HepG2 (cell line): ENCODE results near the gene IWS1. TPM values are rescaled to one million over a fixed set of nuclear protein-coding genes. Genes with fewer than 3 reads are reported as not detected.

ENCODE experiments used
- ATAC-seq: fragments of 200-7000 bp; cut with Tn5 transposase; 3 replicates; pipeline ENCODE4 v1.9.1; 2020; ENCODE audit warnings: mild to moderate bottlenecking, moderate library complexity
- BruUV-seq: library from RNA; stranded (reverse); fragments of 400-500 nt; replicated peaks from 2 replicates; lab custom pipeline; 2021; lab: Mats Ljungman, UMichigan
- CTCF ChIA-PET: fragments of 300-600 bp; formaldehyde crosslinking; extraction: SDS; loops from one replicate; lab custom pipeline; 2021; ENCODE audit warnings: low total read pairs, inconsistent platforms, low intra/inter-chr PET ratio; lab: Yijun Ruan, JAX
- POLR2A ChIA-PET: fragments of 350-600 bp; sonication (Branson Sonifier 250); formaldehyde crosslinking; loops from one replicate; lab custom pipeline; 2020; ENCODE audit warnings: antibody characterized with exemption, inconsistent platforms; lab: Yijun Ruan, JAX
- DNase-seq: peaks from one replicate; pipeline ENCODE4 v3.0.0-alpha.2; 2015; ENCODE audit warnings: low spot score
- FAIRE-seq: peaks from 3 replicates; lab custom pipeline; 2011; peaks lifted over from hg19 to GRCh38; lab: Jason Lieb, UNC
- H2AFZ ChIP-seq: one replicate; pipeline ENCODE4 v1.6.1; 2011; ENCODE audit warnings: low read length, inconsistent platforms
- H3K27ac ChIP-seq: fragments of 300-600 bp; 3 replicates; pipeline ENCODE4 v1.8.0; 2011; ENCODE audit warnings: mixed run types, mild to moderate bottlenecking, mixed read lengths, low read length, inconsistent platforms; ENCODE audit not compliant: insufficient read depth; ENCODE audit errors: extremely low read length
- H3K27me3 ChIP-seq, 2 experiments: fragments of 200-600 bp in 1 of 2; 2 replicates in 1 of 2; 3 replicates in 1 of 2; pipeline versions ENCODE4 v1.6.0 to v1.8.0; 2011; ENCODE audit warnings: low read length in 2 of 2, mild to moderate bottlenecking in 2 of 2, moderate library complexity in 2 of 2, inconsistent platforms in 1 of 2; ENCODE audit not compliant: insufficient read depth in 2 of 2, control insufficient read depth in 1 of 2
- H3K36me3 ChIP-seq, 2 experiments: fragments of 200-600 bp in 1 of 2; replicated peaks in 1 of 2; 2 replicates in 1 of 2; 3 replicates in 1 of 2; pipeline versions ENCODE4 v1.5.1 to v1.8.0; 2011; ENCODE audit warnings: low read length in 2 of 2, inconsistent platforms in 1 of 2; ENCODE audit not compliant: insufficient read depth in 2 of 2, control insufficient read depth in 1 of 2
- H3K4me1 ChIP-seq: 2 replicates; pipeline ENCODE4 v1.5.1; 2012; ENCODE audit warnings: low read length, inconsistent platforms; ENCODE audit not compliant: insufficient read depth
- H3K4me2 ChIP-seq: 2 replicates; pipeline ENCODE4 v1.6.0; 2011; ENCODE audit warnings: low read depth, low read length, inconsistent platforms
- H3K4me3 ChIP-seq, 3 experiments: fragments of 200-600 bp in 1 of 3; sonication (generic), shearing (Covaris generic) in 1 of 3; replicated peaks in 1 of 3; 2 replicates each; pipeline ENCODE4 v1.5.1; 2011 to 2016; ENCODE audit warnings: low read length in 3 of 3, inconsistent platforms in 2 of 3, low read depth in 2 of 3, mild to moderate bottlenecking in 2 of 3, control low read depth in 1 of 3, mixed read lengths in 1 of 3; ENCODE audit not compliant: insufficient read depth in 1 of 3
- H3K79me2 ChIP-seq: one replicate; pipeline ENCODE4 v1.6.1; 2011; ENCODE audit warnings: low read length, inconsistent platforms; ENCODE audit not compliant: insufficient read depth
- H3K9ac ChIP-seq: 2 replicates; pipeline ENCODE4 v1.6.0; 2011; ENCODE audit warnings: mild to moderate bottlenecking, low read depth, low read length, inconsistent platforms; ENCODE audit not compliant: insufficient read depth
- H3K9me3 ChIP-seq: 2 replicates; pipeline ENCODE4 v1.5.1; 2012; ENCODE audit warnings: mild to moderate bottlenecking, low read length
- H4K20me1 ChIP-seq: 2 replicates; pipeline ENCODE4 v1.6.0; 2011; ENCODE audit warnings: inconsistent platforms, mild to moderate bottlenecking, low read length, moderate library complexity; ENCODE audit not compliant: insufficient read depth
- AKNA ChIP-seq: sonication (generic); formaldehyde crosslinking; IDR thresholded peaks from 2 replicates; pipeline ENCODE4 v1.4.0; 2020; ENCODE audit warnings: missing genetic modification reagents, borderline replicate concordance
- ARHGAP35 ChIP-seq: sonication (generic); formaldehyde crosslinking; IDR thresholded peaks from 2 replicates; pipeline ENCODE4 v1.9.0; 2022; ENCODE audit warnings: mild to moderate bottlenecking, inconsistent platforms, moderate library complexity, missing genetic modification reagents, borderline replicate concordance
- KDM6A ChIP-seq: IDR thresholded peaks from 2 replicates; pipeline ENCODE4 v1.6.1; 2016; ENCODE audit warnings: low read depth
- MAFG ChIP-seq: sonication (generic); formaldehyde crosslinking; IDR thresholded peaks from 2 replicates; pipeline ENCODE4 v1.5.1; 2020; ENCODE audit warnings: mild to moderate bottlenecking, missing genetic modification reagents
- NFRKB ChIP-seq: fragments of 450-650 bp; IDR thresholded peaks from 2 replicates; pipeline ENCODE4 v1.6.1; 2017
- THYN1 ChIP-seq: sonication (generic); formaldehyde crosslinking; IDR thresholded peaks from 2 replicates; pipeline ENCODE4 v1.8.1; 2023; ENCODE audit warnings: low read depth, mild to moderate bottlenecking, moderate library complexity, missing genetic modification reagents, borderline replicate concordance
- ZNF414 ChIP-seq: sonication (generic); formaldehyde crosslinking; IDR thresholded peaks from 2 replicates; pipeline ENCODE4 v1.5.0; 2020; ENCODE audit warnings: missing genetic modification reagents
- ZNF724P ChIP-seq: sonication (generic); formaldehyde crosslinking; IDR thresholded peaks from 2 replicates; pipeline ENCODE4 v1.8.0; 2022; ENCODE audit warnings: missing genetic modification reagents, borderline replicate concordance
- ZNF879 ChIP-seq: sonication (generic); formaldehyde crosslinking; IDR thresholded peaks from 2 replicates; pipeline ENCODE4 v1.8.1; 2023; ENCODE audit warnings: missing genetic modification reagents
- ZSCAN21 ChIP-seq: sonication (generic); formaldehyde crosslinking; IDR thresholded peaks from 2 replicates; pipeline ENCODE4 v1.8.0; 2022; ENCODE audit warnings: mild to moderate bottlenecking, missing genetic modification reagents, moderate library complexity, borderline replicate concordance
- whole genome bisulfite sequencing: methylation state at CpG from one replicate; pipeline ENCODE4 v1.1.6; 2017; ENCODE audit warnings: low lambda C conversion rate; 5-methylcytosine and 5-hydroxymethylcytosine counted together
- in situ Hi-C: cut with HindIII; loops from 2 replicates; pipeline ENCODE4 v1.10.0; 2017; ENCODE audit warnings: low pct_unique_long_range_greater_than_20kb; ENCODE audit not compliant: extremely low pct_ligation_motif_present
- intact Hi-C: fragments of 100-400 bp; cut with micrococcal nuclease; formaldehyde crosslinking; loops from one replicate; pipeline ENCODE4 v1.10.0; 2022; ENCODE audit not compliant: unreplicated experiment
- polyA plus RNA-seq, 8 experiments: library from polyadenylated mRNA; depleted of rRNA in 3 of 8; stranded (reverse) in 7 of 8; unstranded in 1 of 8; fragments of >200 nt; fragmentation: Illumina TruSeq in 4 of 8; extraction: Trizol in 4 of 8; gene quantifications; 2 replicates each; pipeline versions ENCODE4 v1.2.1 to v1.2.3, GENCODE V29; 2011 to 2016; ENCODE audit warnings: low read depth in 4 of 8, missing spikeins in 1 of 8, mixed read lengths in 1 of 8; ENCODE audit not compliant: insufficient read depth in 1 of 8
- total RNA-seq, 5 experiments: library from RNA; depleted of rRNA; stranded (reverse); fragments of >200 nt; fragmentation: Illumina TruSeq; extraction: Trizol; gene quantifications; 2 replicates each; pipeline ENCODE4 v1.2.3, GENCODE V29; 2016; ENCODE audit warnings: low read depth in 1 of 5
- TF ChIP-seq, protein P1 (sequence below): sonication (generic); formaldehyde crosslinking; IDR thresholded peaks from 2 replicates; pipeline ENCODE4 v1.5.0; 2020; ENCODE audit warnings: mild to moderate bottlenecking, missing genetic modification reagents

IWS1 gene
- total and polyA plus RNA-seq, 2 of the 13 experiments (the other 11 are each of a cell fraction or from before 2014, with no cell fraction given) = 28.9 to 62.3 TPM

DNA sequence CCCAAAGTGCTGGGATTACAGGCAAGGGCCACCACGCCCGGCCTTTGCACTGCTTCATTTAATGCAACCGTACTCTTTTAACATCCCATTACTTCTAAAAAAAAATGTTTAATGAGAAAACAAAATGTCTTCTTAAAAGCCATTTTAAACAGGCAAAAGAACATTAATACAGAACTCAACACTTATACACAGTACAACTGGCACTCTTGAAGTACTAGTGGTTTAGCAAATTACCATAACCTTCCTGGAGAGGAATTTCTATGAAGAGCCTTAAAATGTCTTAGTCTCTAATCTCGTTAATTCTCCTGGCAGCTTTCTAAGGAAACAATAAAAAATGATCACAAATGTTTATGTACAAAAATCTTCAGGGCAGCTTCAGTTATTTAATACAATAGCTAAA lies 5.9 kb downstream of the IWS1 start (continued):
- TF ChIP-seq ZNF414 = no peak
- no peak for TF ChIP-seq THYN1 (CRISPR knock-in tag)
- TF ChIP-seq ARHGAP35 (CRISPR knock-in tag) = no peak
- no peak for TF ChIP-seq MAFG

GRCh38 chr2:127517465-127517864 lies 8.8 kb downstream of the IWS1 start:
- in situ Hi-C loops = no loop called here
- intact Hi-C loops = no loop called here

More at GRCh38 chr2:127517465-127517864, 8.8 kb downstream of the IWS1 start:
- H2AFZ ChIP-seq = no peak overlapping the region
- no peaks in the 10 kb centered on the region for H3K9me3 ChIP-seq
- 96% methylated on average over 2 of the region's 2 CpGs for WGBS
- DNase-seq (no peak), ATAC-seq (no peak), FAIRE-seq (no peak)
- H3K4me2 ChIP-seq = no peak overlapping the region
- POLR2A ChIA-PET = interaction anchor here (3.4 kb wide), 1 partner anchor 9 kb away, joined by 16 read pairs; the partner anchor contains the start of gene IWS1
- BruUV-seq = no TSS peak
- peaks cover 88% of the 10 kb centered on the region for H3K79me2 ChIP-seq
- no peak overlapping the region for H3K4me3 ChIP-seq
- no peak for TF ChIP-seq ZNF879 (CRISPR knock-in tag)
- no peak for TF ChIP-seq ZNF724P (CRISPR knock-in tag)
- TF ChIP-seq AKNA (CRISPR knock-in tag) = no peak
- TF ChIP-seq, protein P1, sequence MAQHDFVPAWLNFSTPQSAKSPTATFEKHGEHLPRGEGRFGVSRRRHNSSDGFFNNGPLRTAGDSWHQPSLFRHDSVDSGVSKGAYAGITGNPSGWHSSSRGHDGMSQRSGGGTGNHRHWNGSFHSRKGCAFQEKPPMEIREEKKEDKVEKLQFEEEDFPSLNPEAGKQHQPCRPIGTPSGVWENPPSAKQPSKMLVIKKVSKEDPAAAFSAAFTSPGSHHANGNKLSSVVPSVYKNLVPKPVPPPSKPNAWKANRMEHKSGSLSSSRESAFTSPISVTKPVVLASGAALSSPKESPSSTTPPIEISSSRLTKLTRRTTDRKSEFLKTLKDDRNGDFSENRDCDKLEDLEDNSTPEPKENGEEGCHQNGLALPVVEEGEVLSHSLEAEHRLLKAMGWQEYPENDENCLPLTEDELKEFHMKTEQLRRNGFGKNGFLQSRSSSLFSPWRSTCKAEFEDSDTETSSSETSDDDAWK (CRISPR knock-in tag) = no peak
- no peak for TF ChIP-seq ZSCAN21 (CRISPR knock-in tag)
- TF ChIP-seq KDM6A = no peak
- no peak for TF ChIP-seq NFRKB
- peaks cover 15% of the 10 kb centered on the region; the same call in 1 of the 2 replicates for H4K20me1 ChIP-seq
- no peaks in the 10 kb centered on the region for H3K27me3 ChIP-seq
- H3K27ac ChIP-seq = no peak overlapping the region
- H3K4me1 ChIP-seq = peaks cover 15% of the 10 kb centered on the region
- peaks cover 19 to 75% of the 10 kb centered on the region in 2 experiments for H3K36me3 ChIP-seq
- CTCF ChIA-PET = no interaction called here
- H3K9ac ChIP-seq = no peak overlapping the region
